Measurements from ENCODE around the gene RNF38. TPM values are rescaled to one million over a fixed set of nuclear protein-coding genes. Genes with fewer than 3 reads are reported as not detected.
"Not testable (repeated sequence)": the region's sequence is repeated elsewhere in the genome, so short reads cannot be mapped to it uniquely, and the experiment has no call there.

Gene RNF38
- polyA plus RNA-seq, 1 donor = 24.4 TPM

DNA sequence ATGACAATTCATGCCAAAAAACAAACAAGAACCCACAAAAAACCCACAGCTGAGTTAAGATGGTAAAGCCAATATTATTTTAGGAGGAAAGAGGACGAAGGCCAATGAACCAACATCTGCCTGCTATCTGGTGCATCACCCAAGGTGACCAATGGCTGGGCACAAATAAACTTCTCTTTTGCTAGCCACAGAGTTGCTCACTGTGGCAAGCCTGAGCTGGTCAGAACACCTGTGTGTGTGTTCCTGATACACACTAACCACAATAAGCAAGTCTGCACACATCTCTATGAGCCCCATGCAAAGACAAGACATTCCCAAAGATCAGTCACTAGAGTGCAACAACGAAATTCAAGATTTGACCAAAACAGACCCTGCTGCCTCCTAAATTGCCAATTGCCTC lies 63.1 kb downstream of the RNF38 start:
- H3K27me3 ChIP-seq (ENCODE audit: control insufficient read depth, insufficient read depth, low read length) = no peaks in the 10 kb centered on the region
- H3K4me3 ChIP-seq (ENCODE audit: low read length) = no peak overlapping the region
- H3K27ac ChIP-seq (ENCODE audit: low read length) = no peak overlapping the region
- 100% methylated on average over 1 of the region's 2 CpGs for WGBS (ENCODE audit: insufficient coverage, low lambda C conversion rate)
- no peak for DNase-seq
- H3K36me3 ChIP-seq (ENCODE audit: control insufficient read depth, insufficient read depth, low read length) = peaks cover 33% of the 10 kb centered on the region
- no peaks in the 10 kb centered on the region for H3K9me3 ChIP-seq (ENCODE audit: control insufficient read depth, low read depth, low read length)
- H3K4me1 ChIP-seq (ENCODE audit: control insufficient read depth, insufficient read depth, low read length) = no peaks in the 10 kb centered on the region

DNA sequence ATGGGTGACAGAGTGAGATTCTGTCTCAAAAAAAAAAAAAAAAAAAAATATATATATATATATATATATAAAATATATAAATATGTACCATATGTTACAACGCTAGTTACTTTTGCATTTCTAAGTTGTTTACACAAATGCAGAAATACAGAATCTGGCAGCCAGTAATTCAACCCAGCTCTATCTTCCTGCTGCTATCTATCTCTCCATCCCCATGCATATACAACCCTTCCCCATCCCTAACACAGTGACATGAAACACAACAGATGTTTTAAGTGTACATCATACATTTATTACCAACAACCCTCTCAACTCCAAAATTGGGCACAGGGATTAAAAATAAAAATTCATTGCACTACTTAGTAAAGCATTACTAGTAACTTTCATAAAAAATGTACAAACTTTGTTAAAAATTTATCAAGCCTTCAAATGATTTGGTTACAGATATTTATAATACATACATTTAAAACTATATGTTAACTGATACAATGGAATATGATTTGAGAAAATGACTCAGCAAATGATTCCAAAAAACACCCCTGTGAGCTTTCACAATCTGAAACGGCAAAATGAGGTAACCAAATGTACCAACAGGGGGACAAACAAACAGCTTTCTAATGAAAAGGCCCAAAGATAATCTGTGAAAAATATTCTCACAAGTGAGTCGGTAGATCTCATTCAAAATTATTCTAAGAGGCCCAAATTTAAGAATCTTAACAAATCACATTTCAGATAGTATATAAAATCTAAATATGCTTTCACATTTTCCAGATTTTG lies 63.8 kb downstream of the RNF38 start:
- no peaks in the 10 kb centered on the region for H3K27me3 ChIP-seq (ENCODE audit: control insufficient read depth, insufficient read depth, low read length)
- WGBS (ENCODE audit: insufficient coverage, low lambda C conversion rate) = 100% methylated on average over 2 of the region's 3 CpGs
- H3K4me3 ChIP-seq (ENCODE audit: low read length) = no peak overlapping the region
- peaks cover 26% of the 10 kb centered on the region for H3K36me3 ChIP-seq (ENCODE audit: control insufficient read depth, insufficient read depth, low read length)
- DNase-seq = no peak
- H3K27ac ChIP-seq (ENCODE audit: low read length) = no peak overlapping the region
- no peaks in the 10 kb centered on the region for H3K9me3 ChIP-seq (ENCODE audit: control insufficient read depth, low read depth, low read length)
- no peaks in the 10 kb centered on the region for H3K4me1 ChIP-seq (ENCODE audit: control insufficient read depth, insufficient read depth, low read length)

DNA sequence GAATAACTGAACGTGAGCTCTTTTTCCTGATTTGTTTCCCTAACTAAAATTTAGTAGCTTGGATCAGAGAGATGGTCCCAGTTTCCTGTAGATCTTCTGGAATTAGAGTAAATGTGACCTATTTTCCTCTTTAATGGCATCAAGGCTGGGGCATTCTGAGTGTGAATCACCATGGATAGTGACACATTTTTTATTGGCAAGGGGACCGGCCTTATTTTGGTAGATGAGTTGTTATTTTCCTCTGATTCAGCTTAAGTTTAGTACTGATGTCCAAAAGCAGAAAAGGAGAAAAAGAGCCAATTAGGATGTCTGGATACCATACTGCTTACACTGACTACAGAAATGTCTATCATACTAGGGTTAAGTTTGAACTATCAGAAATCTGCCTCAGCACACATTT lies 68.1 kb downstream of the RNF38 start:
- H3K36me3 ChIP-seq (ENCODE audit: control insufficient read depth, insufficient read depth, low read length) = peaks cover 2% of the 10 kb centered on the region
- 73% methylated on average over 2 of the region's 2 CpGs for WGBS (ENCODE audit: insufficient coverage, low lambda C conversion rate)
- DNase-seq = no peak
- no peak overlapping the region for H3K4me3 ChIP-seq (ENCODE audit: low read length)
- no peaks in the 10 kb centered on the region for H3K27me3 ChIP-seq (ENCODE audit: control insufficient read depth, insufficient read depth, low read length)
- no peaks in the 10 kb centered on the region for H3K9me3 ChIP-seq (ENCODE audit: control insufficient read depth, low read depth, low read length)
- no peak overlapping the region for H3K27ac ChIP-seq (ENCODE audit: low read length)
- H3K4me1 ChIP-seq (ENCODE audit: control insufficient read depth, insufficient read depth, low read length) = peaks cover 5% of the 10 kb centered on the region

- no peaks in the 10 kb centered on the region for H3K9me3 ChIP-seq (ENCODE audit: control insufficient read depth, low read depth, low read length)
- no CpG with 5 or more reads among the region's 9 CpGs for WGBS (ENCODE audit: insufficient coverage, low lambda C conversion rate)
- DNase-seq = peak; percentile 60 to 62
- no peak overlapping the region for H3K4me3 ChIP-seq (ENCODE audit: low read length)
- no peaks in the 10 kb centered on the region for H3K27me3 ChIP-seq (ENCODE audit: control insufficient read depth, insufficient read depth, low read length)
- no peaks in the 10 kb centered on the region for H3K36me3 ChIP-seq (ENCODE audit: control insufficient read depth, insufficient read depth, low read length)
- H3K4me1 ChIP-seq (ENCODE audit: control insufficient read depth, insufficient read depth, low read length) = peaks cover 5% of the 10 kb centered on the region
- H3K27ac ChIP-seq (ENCODE audit: low read length) = no peak overlapping the region
Observed at GRCh38 chr9:36328798-36329411, 71.2 kb downstream of the RNF38 start.

DNA sequence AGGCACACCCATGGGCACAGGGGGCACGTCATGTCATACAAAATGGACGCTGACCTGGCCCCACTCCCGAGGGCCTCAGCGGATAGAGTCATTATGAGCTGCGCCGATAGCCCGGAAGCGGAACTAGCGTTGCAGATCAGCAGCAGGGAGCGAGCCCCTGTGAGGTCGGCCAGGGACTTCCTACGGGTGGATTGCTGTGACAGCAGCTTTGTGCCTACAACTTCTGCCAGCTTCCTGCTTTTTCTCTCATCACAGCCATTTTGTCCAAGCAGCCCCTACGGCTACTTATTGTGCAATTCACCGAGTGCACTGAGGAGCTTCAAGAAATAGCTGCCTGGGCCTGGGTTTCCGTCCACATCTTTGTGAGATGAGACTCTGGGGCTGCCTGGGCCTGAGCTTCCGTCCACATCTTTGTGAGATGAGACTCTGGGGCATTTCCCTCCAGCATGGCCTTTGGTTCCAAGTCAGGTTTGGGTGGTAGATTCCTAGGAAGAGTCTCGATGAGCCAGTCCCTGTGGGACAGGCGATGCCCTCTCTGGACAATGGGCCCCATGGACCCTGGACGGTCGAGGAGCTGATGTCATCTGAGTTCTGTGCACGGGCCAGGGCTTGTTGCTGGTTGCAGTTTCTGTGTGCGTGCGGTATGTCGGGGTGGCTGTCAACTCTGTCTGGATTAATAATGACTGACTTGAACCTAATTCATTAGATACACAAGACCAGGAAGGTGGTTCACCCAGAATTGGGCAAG lies 74.8 kb downstream of the RNF38 start:
- no peak overlapping the region for H3K4me3 ChIP-seq (ENCODE audit: low read length)
- H3K4me1 ChIP-seq (ENCODE audit: control insufficient read depth, insufficient read depth, low read length) = peaks cover 12% of the 10 kb centered on the region
- H3K36me3 ChIP-seq (ENCODE audit: control insufficient read depth, insufficient read depth, low read length) = no peaks in the 10 kb centered on the region
- H3K27me3 ChIP-seq (ENCODE audit: control insufficient read depth, insufficient read depth, low read length) = no peaks in the 10 kb centered on the region
- H3K9me3 ChIP-seq (ENCODE audit: control insufficient read depth, low read depth, low read length) = no peaks in the 10 kb centered on the region
- WGBS (ENCODE audit: insufficient coverage, low lambda C conversion rate) = no CpG with 5 or more reads among the region's 24 CpGs
- no peak for DNase-seq
- no peak overlapping the region for H3K27ac ChIP-seq (ENCODE audit: low read length)

DNA sequence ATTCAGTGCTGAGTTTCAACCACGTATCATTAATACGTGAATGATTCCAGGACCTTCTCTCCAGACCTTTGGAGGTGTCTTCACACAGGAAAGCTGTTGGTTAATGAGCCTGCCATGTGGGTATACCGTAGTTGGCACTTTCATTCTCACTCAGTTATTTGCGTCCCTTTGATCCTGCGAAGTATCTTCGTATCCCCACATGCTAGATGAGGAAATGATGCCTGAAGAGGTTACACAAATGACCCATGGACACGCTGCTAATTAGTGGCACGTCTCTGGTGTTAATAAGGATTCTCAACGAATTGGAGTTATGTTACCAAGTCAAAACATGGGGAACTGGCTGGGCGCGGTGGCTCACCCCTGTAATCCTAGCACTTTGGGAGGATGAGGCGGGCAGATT lies 76.1 kb downstream of the RNF38 start:
- H3K9me3 ChIP-seq (ENCODE audit: control insufficient read depth, low read depth, low read length) = no peaks in the 10 kb centered on the region
- no peak for DNase-seq
- H3K4me1 ChIP-seq (ENCODE audit: control insufficient read depth, insufficient read depth, low read length) = peaks cover 19% of the 10 kb centered on the region
- H3K27ac ChIP-seq (ENCODE audit: low read length) = no peak overlapping the region
- no peaks in the 10 kb centered on the region for H3K27me3 ChIP-seq (ENCODE audit: control insufficient read depth, insufficient read depth, low read length)
- WGBS (ENCODE audit: insufficient coverage, low lambda C conversion rate) = no CpG with 5 or more reads among the region's 12 CpGs
- H3K36me3 ChIP-seq (ENCODE audit: control insufficient read depth, insufficient read depth, low read length) = no peaks in the 10 kb centered on the region
- no peak overlapping the region for H3K4me3 ChIP-seq (ENCODE audit: low read length)

- WGBS (ENCODE audit: insufficient coverage, low lambda C conversion rate) = no CpG with 5 or more reads among the region's 3 CpGs
- DNase-seq = no peak
Observed at GRCh38 chr9:36322462-36322861, 77.6 kb downstream of the RNF38 start.

GRCh38 chr9:36321903-36322302 lies 78.2 kb downstream of the RNF38 start:
- not testable (repeated sequence) for DNase-seq; H3K27me3 ChIP-seq (ENCODE audit: control insufficient read depth, insufficient read depth, low read length); H3K36me3 ChIP-seq (ENCODE audit: control insufficient read depth, insufficient read depth, low read length); H3K27ac ChIP-seq (ENCODE audit: low read length); H3K4me3 ChIP-seq (ENCODE audit: low read length); H3K9me3 ChIP-seq (ENCODE audit: control insufficient read depth, low read depth, low read length)
- WGBS (ENCODE audit: insufficient coverage, low lambda C conversion rate) = no CpG with 5 or more reads among the region's 4 CpGs
- H3K4me1 ChIP-seq (ENCODE audit: control insufficient read depth, insufficient read depth, low read length) = peaks cover 29% of the 10 kb centered on the region

More at GRCh38 chr9:36322462-36322861, 77.6 kb downstream of the RNF38 start:
- Histone ChIP-seq H3K4me1 (ENCODE audit: control insufficient read depth, insufficient read depth, low read length) (peaks cover 27% of the 10 kb centered on the region), H3K4me3 (ENCODE audit: low read length) (no peak overlapping the region), H3K27ac (ENCODE audit: low read length) (no peak overlapping the region), H3K36me3 (ENCODE audit: control insufficient read depth, insufficient read depth, low read length) (no peaks in the 10 kb centered on the region), H3K27me3 (ENCODE audit: control insufficient read depth, insufficient read depth, low read length) (no peaks in the 10 kb centered on the region), H3K9me3 (ENCODE audit: control insufficient read depth, low read depth, low read length) (no peaks in the 10 kb centered on the region)

- no peaks in the 10 kb centered on the region for H3K36me3 ChIP-seq (ENCODE audit: control insufficient read depth, insufficient read depth, low read length)
- H3K4me1 ChIP-seq (ENCODE audit: control insufficient read depth, insufficient read depth, low read length) = peaks cover 42% of the 10 kb centered on the region
- H3K4me3 ChIP-seq (ENCODE audit: low read length) = no peak overlapping the region
- H3K9me3 ChIP-seq (ENCODE audit: control insufficient read depth, low read depth, low read length) = no peaks in the 10 kb centered on the region
- DNase-seq = peak; percentile 40 to 70
- peak overlapping the region; percentile 85 for H3K27ac ChIP-seq (ENCODE audit: low read length)
- WGBS (ENCODE audit: insufficient coverage, low lambda C conversion rate) = no CpG with 5 or more reads among the region's 5 CpGs
- no peaks in the 10 kb centered on the region for H3K27me3 ChIP-seq (ENCODE audit: control insufficient read depth, insufficient read depth, low read length)
Observed at GRCh38 chr9:36320466-36320865, 79.6 kb downstream of the RNF38 start.

DNA sequence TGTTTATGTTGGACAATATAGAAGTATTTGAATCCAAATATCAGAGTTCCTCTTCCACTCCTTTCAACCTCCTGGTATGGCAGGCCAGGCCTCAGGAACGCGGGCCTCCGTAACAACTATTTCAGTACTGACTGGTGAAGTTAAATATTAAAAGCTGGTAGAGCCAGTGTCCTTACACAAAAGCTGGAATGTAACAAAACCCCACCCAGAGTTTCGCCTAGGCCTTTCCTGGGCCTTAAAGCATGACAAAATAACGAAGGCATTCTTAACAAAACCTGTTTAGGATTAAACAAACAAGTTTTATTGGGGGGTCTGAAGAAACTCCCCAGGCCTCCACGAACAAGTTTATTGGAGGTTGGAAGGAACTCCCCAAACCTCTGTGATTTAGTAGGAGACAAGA lies 80.3 kb downstream of the RNF38 start:
- Histone ChIP-seq H3K27me3 (ENCODE audit: control insufficient read depth, insufficient read depth, low read length) (no peaks in the 10 kb centered on the region), H3K4me1 (ENCODE audit: control insufficient read depth, insufficient read depth, low read length) (peaks cover 43% of the 10 kb centered on the region), H3K4me3 (ENCODE audit: low read length) (no peak overlapping the region), H3K36me3 (ENCODE audit: control insufficient read depth, insufficient read depth, low read length) (no peaks in the 10 kb centered on the region), H3K27ac (ENCODE audit: low read length) (peak overlapping the region; percentile 85), H3K9me3 (ENCODE audit: control insufficient read depth, low read depth, low read length) (no peaks in the 10 kb centered on the region)
- WGBS (ENCODE audit: insufficient coverage, low lambda C conversion rate) = 0% methylated on average over 2 of the region's 6 CpGs
- DNase-seq = peak; percentile 53 to 84
